HG02763 (cell line): ENCODE data around the gene QPRT.
A peak's percentile ranks its signal among the peaks of the same experiment; 100 is the strongest.
"Not testable (repeated sequence)": the region's sequence is repeated elsewhere in the genome, so short reads cannot be mapped to it uniquely, and the experiment has no call there.

Experiments used
- ATAC-seq: cut with Tn5 transposase; IDR thresholded peaks from one replicate; pipeline ENCODE4 v1.9.1; 2021; ENCODE audit warnings: mild to moderate bottlenecking, moderate library complexity; ENCODE audit not compliant: unreplicated experiment

The QPRT gene

GRCh38 chr16:29678691-29679267 is at the start of gene QPRT:
TSS of gene QPRT (plus strand) at chr16:29679180. CDS start at chr16:29679198, 18 bp downstream.
- no peak for ATAC-seq

GRCh38 chr16:29629318-29629717 is 49.7 kb upstream of the QPRT start:
- ATAC-seq: not testable (repeated sequence)

- not testable (repeated sequence) for ATAC-seq
These were observed 47.3 kb upstream of the QPRT start for GRCh38 chr16:29631658-29632057.

DNA sequence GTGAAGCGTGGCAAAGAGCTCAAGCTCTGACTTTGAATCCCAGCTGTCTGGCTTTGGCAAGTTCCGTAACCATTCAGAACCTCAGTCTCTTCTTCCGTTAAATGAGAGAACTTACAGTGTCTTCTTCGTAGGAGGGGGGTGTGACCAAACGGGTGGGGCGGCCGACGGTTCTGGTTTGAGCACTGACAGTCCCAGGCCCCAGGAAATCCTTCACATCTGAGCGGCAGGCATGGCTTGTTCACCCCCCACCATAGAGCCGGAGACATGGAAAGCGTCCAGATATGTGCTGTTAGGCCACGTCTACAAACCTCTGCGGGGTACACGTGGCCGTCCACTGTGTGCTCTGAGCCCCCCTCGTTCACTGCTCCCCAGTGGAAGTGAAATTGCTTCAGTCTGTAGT is 43.1 kb upstream of the QPRT start:
- not testable (repeated sequence) for ATAC-seq

DNA sequence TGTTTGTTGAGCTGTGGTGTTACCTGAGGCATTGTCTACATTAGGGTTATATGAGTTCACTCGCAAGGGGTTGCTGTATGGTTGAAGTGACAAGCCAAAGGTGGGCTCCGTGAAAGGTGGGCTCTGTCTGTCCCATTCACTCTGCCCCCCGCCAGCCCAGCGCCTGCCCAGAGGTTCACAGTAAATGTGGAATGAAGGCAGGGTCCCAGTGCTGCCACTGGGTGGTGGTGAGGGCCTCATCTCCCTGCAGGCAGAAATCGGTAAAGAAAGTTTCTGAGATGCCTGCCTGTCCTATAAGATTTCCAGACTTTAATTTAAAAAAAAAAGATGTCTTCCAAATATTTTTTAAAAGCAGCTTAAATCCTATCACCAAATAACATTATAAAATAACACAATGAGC is 42.6 kb upstream of the QPRT start:
- ATAC-seq: not testable (repeated sequence)

- not testable (repeated sequence) for ATAC-seq
These were observed 40.2 kb upstream of the QPRT start for GRCh38 chr16:29638751-29639150.

- ATAC-seq: no peak
These were observed 37.4 kb upstream of the QPRT start for GRCh38 chr16:29641561-29641960.

DNA sequence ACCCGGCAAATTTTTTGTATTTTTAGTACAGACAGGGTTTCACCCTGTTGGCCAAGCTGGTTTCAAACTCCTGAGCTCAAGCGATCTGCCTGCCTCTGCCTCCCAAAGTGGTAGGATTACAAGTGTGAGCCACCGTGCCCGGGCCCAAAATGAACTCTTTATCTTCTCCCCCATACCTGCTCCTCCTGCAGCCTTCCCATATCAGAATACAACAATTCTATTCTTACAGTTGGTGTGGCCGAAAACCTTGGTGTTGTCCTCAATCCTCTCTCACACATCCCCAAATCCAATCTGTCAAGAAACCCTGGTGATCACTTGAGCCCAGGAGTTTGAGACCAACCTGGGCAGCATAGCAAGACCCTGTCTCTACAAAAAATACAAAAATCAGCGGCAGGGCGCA is 35.4 kb upstream of the QPRT start:
- no peak for ATAC-seq

DNA sequence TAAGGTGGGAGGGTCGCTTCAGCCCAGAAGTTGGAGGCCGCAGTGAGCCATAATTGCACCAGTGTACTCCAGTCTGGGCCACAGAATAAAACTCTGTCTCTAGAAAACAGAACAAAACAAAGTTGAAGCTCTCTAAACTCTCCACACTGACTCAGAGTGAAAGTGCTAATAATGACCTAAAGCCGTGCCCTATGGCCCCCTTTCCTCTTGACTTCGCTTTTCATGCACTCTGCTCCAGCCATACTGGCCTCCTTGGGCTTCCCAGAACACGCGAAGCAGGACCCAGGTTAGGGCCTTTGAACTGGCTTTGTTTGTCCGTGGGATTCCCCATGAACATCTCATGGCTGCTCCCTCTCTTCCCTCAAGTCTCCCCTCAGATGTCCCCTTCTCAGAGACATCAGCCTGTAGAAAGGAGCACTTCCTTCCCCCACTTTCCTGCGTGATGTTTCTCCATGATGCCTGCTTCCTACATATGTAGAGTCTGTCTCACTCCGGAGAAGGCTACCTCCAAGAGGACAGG is 34.6 kb upstream of the QPRT start:
- peak; percentile 56 for ATAC-seq

- ATAC-seq: no peak
These were observed 33.8 kb upstream of the QPRT start for GRCh38 chr16:29644973-29645693.

DNA sequence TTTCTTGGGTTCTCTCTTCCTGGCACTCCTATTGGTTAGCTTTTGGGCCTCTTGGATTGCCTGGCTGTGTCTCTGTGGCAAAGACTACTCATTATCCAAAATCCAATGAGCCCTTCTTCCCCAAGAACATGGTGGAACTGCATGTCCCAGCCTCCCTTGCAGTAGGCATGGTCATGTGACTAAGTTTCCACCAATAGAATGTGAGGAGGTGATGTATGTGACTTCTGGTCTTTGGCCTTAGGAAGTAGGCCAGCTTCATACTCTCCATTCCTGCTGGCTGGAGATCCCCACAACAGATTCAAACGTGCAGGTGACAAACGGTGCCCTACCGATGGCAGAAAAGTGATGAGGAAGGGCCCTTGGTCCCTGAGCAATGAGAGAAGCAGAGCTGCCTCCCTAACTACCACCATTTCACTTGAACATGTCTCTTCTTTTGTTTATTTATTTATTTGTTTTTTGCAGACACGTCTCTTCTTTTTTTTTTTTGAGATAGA is 33.2 kb upstream of the QPRT start:
- no peak for ATAC-seq

DNA sequence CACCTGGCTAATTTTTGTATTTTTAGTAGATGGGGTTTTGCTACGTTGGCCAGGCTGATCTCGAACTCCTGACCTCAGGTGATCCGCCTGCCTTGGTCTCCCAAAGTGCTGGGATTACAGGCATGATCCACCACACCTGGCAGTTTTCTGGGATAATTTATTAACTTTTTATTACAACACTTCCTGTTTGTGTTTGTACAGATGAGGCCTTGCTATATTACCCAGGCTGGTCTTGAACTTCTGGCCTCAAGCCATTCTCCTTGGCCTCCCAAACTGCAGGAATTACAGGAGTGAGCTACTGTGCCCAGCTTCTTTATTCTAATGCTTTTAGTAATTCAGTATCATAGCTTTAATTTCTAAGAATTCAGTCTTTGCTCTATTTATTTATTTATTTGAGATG is 32.0 kb upstream of the QPRT start:
- ATAC-seq: no peak

GRCh38 chr16:29649588-29650494 is 29.1 kb upstream of the QPRT start:
- ATAC-seq: no peak

DNA sequence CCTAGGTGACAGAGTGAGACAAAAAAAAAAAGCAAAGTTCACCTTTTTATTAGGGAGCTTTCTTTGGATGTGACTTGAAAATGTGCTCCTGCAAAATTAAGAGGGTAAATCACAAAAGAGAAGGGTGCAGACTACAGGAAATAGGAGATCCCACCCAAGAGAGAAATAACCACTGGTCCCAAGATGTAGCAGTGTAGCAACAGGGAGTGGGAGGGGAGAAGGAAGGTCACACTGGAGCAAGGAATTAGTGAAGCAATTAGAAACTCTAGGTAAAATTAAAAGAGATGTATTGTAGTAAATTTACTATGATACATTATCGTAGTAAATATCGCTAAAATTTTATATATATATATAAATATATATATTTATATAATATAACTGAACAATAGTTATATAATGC is 28.2 kb upstream of the QPRT start:
- ATAC-seq: no peak

- no peak for ATAC-seq
These were observed 27.1 kb upstream of the QPRT start for GRCh38 chr16:29651774-29652349.

DNA sequence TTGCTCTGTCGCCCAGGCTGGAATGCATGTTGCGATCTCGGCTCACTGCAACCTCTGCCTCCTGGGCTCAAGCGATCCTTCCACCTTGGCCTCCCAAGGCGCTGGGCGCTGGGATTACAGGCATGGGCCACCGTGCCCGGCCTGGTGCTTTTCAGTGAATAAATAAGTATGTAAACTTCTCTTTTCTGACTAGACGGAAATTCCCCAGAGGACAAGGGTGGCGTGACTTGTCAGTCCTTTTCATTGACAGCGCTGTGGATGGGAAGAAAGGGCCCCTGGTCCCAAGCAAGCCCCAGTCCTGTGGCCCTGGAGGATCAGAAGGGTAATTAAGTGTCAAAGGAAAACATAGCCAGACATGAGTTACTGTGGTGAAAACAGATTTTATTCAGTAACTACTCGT is 25.5 kb upstream of the QPRT start:
- no peak for ATAC-seq

DNA sequence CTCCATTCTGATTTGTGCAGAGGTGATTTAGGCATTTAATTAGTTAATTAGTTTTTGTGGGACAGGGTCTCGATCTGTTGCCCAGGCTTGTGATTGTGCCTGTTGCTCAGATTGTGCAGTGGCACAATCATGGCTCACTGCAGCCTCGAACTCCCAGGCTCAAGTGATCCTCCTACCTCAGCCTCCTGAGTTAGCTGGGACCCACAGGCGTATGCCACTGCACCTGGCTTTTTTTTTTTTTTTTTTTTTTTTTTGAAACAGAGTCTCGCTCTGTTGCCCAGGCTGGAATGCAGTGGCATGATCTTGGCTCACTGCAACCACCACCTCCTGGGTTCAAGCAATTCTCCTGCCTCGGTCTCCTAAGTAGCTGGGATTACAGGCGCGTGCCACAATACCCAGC is 25.1 kb upstream of the QPRT start:
- not testable (repeated sequence) for ATAC-seq

GRCh38 chr16:29656688-29657523 is 22.1 kb upstream of the QPRT start:
- ATAC-seq: no peak

DNA sequence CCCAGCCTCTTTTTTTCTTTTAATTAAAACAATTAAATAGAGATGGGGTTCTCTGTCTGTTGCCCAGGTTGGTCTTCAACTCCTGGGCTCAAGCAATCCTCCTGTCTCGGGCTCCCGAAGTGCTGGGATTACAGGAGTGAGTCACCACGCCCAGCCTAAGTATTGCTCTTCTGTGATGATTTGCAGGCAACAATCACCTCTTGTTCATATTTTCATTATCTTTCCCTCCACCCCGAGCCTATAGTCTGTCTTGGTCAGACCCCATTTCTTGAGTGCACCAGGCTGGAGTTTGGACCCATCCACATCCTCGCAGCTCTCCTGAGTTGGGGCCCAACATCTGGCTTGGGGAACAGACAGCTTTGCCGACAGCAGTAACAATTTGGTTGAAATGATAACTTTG is 20.3 kb upstream of the QPRT start:
- ATAC-seq: no peak
